ENCODE results near the gene PSMG4.

The PSMG4 gene

DNA sequence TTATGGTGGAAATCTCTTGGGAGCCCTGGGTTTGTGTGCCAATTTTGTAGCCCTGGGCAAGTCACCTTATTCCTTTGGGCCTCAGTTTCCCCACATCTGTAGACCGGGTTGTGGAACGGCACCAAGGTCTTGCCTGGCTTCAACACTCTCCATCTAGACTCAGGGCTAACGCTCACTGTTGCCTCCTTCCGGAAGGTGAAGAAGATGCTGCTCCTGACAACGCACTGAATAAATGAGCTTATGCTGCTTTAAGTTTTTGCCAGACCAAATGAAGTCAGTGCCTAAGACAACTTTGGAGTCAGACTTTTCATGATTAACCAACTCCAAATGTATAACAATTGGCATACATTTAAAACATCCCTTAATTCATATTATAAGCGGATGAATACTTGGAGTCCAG lies 53.1 kb downstream of the PSMG4 start:
- Histone ChIP-seq H3K9me3 (ENCODE audit: control insufficient read depth in 2 of 2, low read length in 2 of 2) (no peaks in the 10 kb centered on the region), H3K4me3 (ENCODE audit: low read length in 2 of 2) (no peak overlapping the region), H3K4me1 (ENCODE audit: control insufficient read depth, insufficient read depth, low read length) (no peaks in the 10 kb centered on the region), H3K9ac (ENCODE audit: low read length in 2 of 2) (no peak overlapping the region), H3K27me3 (ENCODE audit: control insufficient read depth in 1 of 2, insufficient read depth in 2 of 2, low read length in 2 of 2) (no peaks in the 10 kb centered on the region), H3K36me3 (ENCODE audit: control insufficient read depth in 2 of 2, insufficient read depth in 2 of 2, low read length in 2 of 2) (no peaks in the 10 kb centered on the region), H3K27ac (ENCODE audit: low read length) (no peak overlapping the region)

GRCh38 chr6:3312604-3313231 lies 54.0 kb downstream of the PSMG4 start:
- no peaks in the 10 kb centered on the region for H3K27me3 ChIP-seq (ENCODE audit: control insufficient read depth in 1 of 2, insufficient read depth in 2 of 2, low read length in 2 of 2)
- no peaks in the 10 kb centered on the region for H3K36me3 ChIP-seq (ENCODE audit: control insufficient read depth in 2 of 2, insufficient read depth in 2 of 2, low read length in 2 of 2)
- H3K4me3 ChIP-seq (ENCODE audit: low read length in 2 of 2), result no peak overlapping the region
- H3K9ac ChIP-seq (ENCODE audit: low read length in 2 of 2), result no peak overlapping the region
- H3K9me3 ChIP-seq (ENCODE audit: control insufficient read depth in 2 of 2, low read length in 2 of 2), result no peaks in the 10 kb centered on the region
- H3K4me1 ChIP-seq (ENCODE audit: control insufficient read depth, insufficient read depth, low read length), result no peaks in the 10 kb centered on the region
- H3K27ac ChIP-seq (ENCODE audit: low read length), result no peak overlapping the region

DNA sequence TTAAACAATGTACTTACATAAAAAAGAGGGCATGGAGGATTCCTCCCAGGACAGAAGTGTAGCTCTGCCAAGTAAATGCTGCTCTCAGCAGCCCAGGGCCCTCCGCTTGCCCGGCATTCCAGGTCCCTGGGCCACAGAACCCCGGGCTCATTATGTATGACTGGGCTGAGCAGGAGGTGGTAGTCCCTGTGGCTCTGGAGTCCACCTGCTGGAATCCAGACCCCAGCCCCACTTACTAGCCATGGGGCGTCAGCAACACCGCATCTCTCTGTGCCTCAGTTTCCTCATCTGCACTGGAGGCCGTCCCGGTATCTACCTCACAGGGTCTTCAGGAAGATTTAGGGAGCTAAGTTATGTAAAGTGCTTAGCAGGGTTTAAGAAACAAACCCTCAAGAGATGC lies 55.4 kb downstream of the PSMG4 start:
- no peaks in the 10 kb centered on the region for H3K36me3 ChIP-seq (ENCODE audit: control insufficient read depth in 2 of 2, insufficient read depth in 2 of 2, low read length in 2 of 2)
- H3K27me3 ChIP-seq (ENCODE audit: control insufficient read depth in 1 of 2, insufficient read depth in 2 of 2, low read length in 2 of 2), result no peaks in the 10 kb centered on the region
- no peak overlapping the region for H3K27ac ChIP-seq (ENCODE audit: low read length)
- no peaks in the 10 kb centered on the region for H3K9me3 ChIP-seq (ENCODE audit: control insufficient read depth in 2 of 2, low read length in 2 of 2)
- no peak overlapping the region for H3K4me3 ChIP-seq (ENCODE audit: low read length in 2 of 2)
- H3K9ac ChIP-seq (ENCODE audit: low read length in 2 of 2), result no peak overlapping the region
- no peaks in the 10 kb centered on the region for H3K4me1 ChIP-seq (ENCODE audit: control insufficient read depth, insufficient read depth, low read length)

- no peaks in the 10 kb centered on the region for H3K27me3 ChIP-seq (ENCODE audit: control insufficient read depth in 1 of 2, insufficient read depth in 2 of 2, low read length in 2 of 2)
- no peaks in the 10 kb centered on the region for H3K36me3 ChIP-seq (ENCODE audit: control insufficient read depth in 2 of 2, insufficient read depth in 2 of 2, low read length in 2 of 2)
- no peak overlapping the region for H3K27ac ChIP-seq (ENCODE audit: low read length)
- no peaks in the 10 kb centered on the region for H3K4me1 ChIP-seq (ENCODE audit: control insufficient read depth, insufficient read depth, low read length)
- H3K9ac ChIP-seq (ENCODE audit: low read length in 2 of 2), result no peak overlapping the region
- no peak overlapping the region for H3K4me3 ChIP-seq (ENCODE audit: low read length in 2 of 2)
- no peaks in the 10 kb centered on the region for H3K9me3 ChIP-seq (ENCODE audit: control insufficient read depth in 2 of 2, low read length in 2 of 2)
These were observed 56.1 kb downstream of the PSMG4 start for GRCh38 chr6:3314621-3315467.

DNA sequence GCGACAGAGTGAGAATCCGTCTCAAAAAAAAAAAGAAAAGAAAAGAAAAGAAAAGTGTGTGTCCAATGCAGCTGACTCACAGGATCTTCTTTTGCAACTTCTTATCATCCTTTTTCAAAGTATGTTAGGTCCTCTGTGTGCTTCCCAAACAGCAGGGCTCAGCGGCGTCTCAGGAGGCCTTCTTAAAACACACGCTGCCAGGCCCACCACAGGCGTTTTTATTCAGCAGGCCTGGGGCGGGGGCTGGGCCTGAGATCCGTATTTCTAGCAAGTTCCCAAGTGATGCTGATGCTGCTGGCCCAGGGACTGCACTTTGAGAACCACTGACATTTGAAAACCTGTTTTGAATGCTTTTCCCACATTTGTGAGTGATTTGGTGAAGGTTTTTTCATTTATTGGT lies 57.1 kb downstream of the PSMG4 start:
- no peak overlapping the region for H3K27ac ChIP-seq (ENCODE audit: low read length)
- H3K9ac ChIP-seq (ENCODE audit: low read length in 2 of 2), result no peak overlapping the region
- H3K4me1 ChIP-seq (ENCODE audit: control insufficient read depth, insufficient read depth, low read length), result no peaks in the 10 kb centered on the region
- no peaks in the 10 kb centered on the region for H3K36me3 ChIP-seq (ENCODE audit: control insufficient read depth in 2 of 2, insufficient read depth in 2 of 2, low read length in 2 of 2)
- no peaks in the 10 kb centered on the region for H3K9me3 ChIP-seq (ENCODE audit: control insufficient read depth in 2 of 2, low read length in 2 of 2)
- H3K4me3 ChIP-seq (ENCODE audit: low read length in 2 of 2), result no peak overlapping the region
- no peaks in the 10 kb centered on the region for H3K27me3 ChIP-seq (ENCODE audit: control insufficient read depth in 1 of 2, insufficient read depth in 2 of 2, low read length in 2 of 2)

DNA sequence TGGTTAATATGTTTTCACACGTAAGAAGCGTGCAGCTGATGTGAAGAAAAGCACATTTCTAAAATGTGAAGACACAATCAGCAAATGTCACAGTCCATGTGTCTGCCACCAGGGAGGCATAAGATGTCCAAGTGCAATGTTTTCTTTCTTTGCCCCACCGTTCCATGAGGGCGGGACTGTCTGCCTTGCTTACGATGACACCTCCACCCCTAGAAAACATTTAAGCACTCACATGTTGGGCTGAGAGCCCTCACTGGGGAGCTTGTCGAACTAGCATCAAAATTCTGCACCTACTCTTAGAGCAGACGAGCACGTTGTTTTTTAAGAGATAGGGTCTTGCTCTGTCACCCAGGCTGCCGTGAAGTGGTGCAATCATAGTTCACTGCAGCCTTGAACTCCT lies 57.6 kb downstream of the PSMG4 start:
- H3K36me3 ChIP-seq (ENCODE audit: control insufficient read depth in 2 of 2, insufficient read depth in 2 of 2, low read length in 2 of 2), result no peaks in the 10 kb centered on the region
- H3K4me3 ChIP-seq (ENCODE audit: low read length in 2 of 2), result no peak overlapping the region
- H3K27ac ChIP-seq (ENCODE audit: low read length), result no peak overlapping the region
- H3K9ac ChIP-seq (ENCODE audit: low read length in 2 of 2), result no peak overlapping the region
- no peaks in the 10 kb centered on the region for H3K4me1 ChIP-seq (ENCODE audit: control insufficient read depth, insufficient read depth, low read length)
- H3K9me3 ChIP-seq (ENCODE audit: control insufficient read depth in 2 of 2, low read length in 2 of 2), result no peaks in the 10 kb centered on the region
- H3K27me3 ChIP-seq (ENCODE audit: control insufficient read depth in 1 of 2, insufficient read depth in 2 of 2, low read length in 2 of 2), result no peaks in the 10 kb centered on the region

GRCh38 chr6:3316818-3317217 lies 58.1 kb downstream of the PSMG4 start:
- H3K4me3 ChIP-seq (ENCODE audit: low read length in 2 of 2), result no peak overlapping the region
- H3K4me1 ChIP-seq (ENCODE audit: control insufficient read depth, insufficient read depth, low read length), result no peaks in the 10 kb centered on the region
- no peak overlapping the region for H3K27ac ChIP-seq (ENCODE audit: low read length)
- H3K36me3 ChIP-seq (ENCODE audit: control insufficient read depth in 2 of 2, insufficient read depth in 2 of 2, low read length in 2 of 2), result no peaks in the 10 kb centered on the region
- H3K27me3 ChIP-seq (ENCODE audit: control insufficient read depth in 1 of 2, insufficient read depth in 2 of 2, low read length in 2 of 2), result no peaks in the 10 kb centered on the region
- no peak overlapping the region for H3K9ac ChIP-seq (ENCODE audit: low read length in 2 of 2)
- no peaks in the 10 kb centered on the region for H3K9me3 ChIP-seq (ENCODE audit: control insufficient read depth in 2 of 2, low read length in 2 of 2)

Measured in stomach smooth muscle (tissue), 2 donors.